ENCODE results near the gene ABHD17A.

The ABHD17A gene

GRCh38 chr19:1839658-1840540 lies 45.4 kb downstream of the ABHD17A start:
- no peak for DNase-seq (ENCODE audit: low read depth, low spot score)

GRCh38 chr19:1837625-1838105 lies 47.6 kb downstream of the ABHD17A start:
- no peak for DNase-seq (ENCODE audit: low read depth, low spot score)

- DNase-seq (ENCODE audit: low read depth, low spot score): no peak
Measured at GRCh38 chr19:1837222-1837565, 48.1 kb downstream of the ABHD17A start.

- DNase-seq (ENCODE audit: low read depth, low spot score): no peak
Measured at GRCh38 chr19:1836458-1837221, 48.7 kb downstream of the ABHD17A start.

GRCh38 chr19:1833540-1833939 lies 51.8 kb downstream of the ABHD17A start:
- no peak for DNase-seq (ENCODE audit: low read depth, low spot score)

- no peak for DNase-seq (ENCODE audit: low read depth, low spot score)
Measured at GRCh38 chr19:1832046-1832663, 53.1 kb downstream of the ABHD17A start.

- no peak for DNase-seq (ENCODE audit: low read depth, low spot score)
Measured at GRCh38 chr19:1830978-1831377, 54.3 kb downstream of the ABHD17A start.

- no peak for DNase-seq (ENCODE audit: low read depth, low spot score)
Measured at GRCh38 chr19:1830568-1830967, 54.7 kb downstream of the ABHD17A start.

GRCh38 chr19:1829958-1830357 lies 55.3 kb downstream of the ABHD17A start:
- DNase-seq (ENCODE audit: low read depth, low spot score): no peak

GRCh38 chr19:1828279-1829238 lies 56.7 kb downstream of the ABHD17A start:
- no peak for DNase-seq (ENCODE audit: low read depth, low spot score)

- no peak for DNase-seq (ENCODE audit: low read depth, low spot score)
Measured at GRCh38 chr19:1827566-1828278, 57.6 kb downstream of the ABHD17A start.

All from activated naive CD8-positive, alpha-beta T cell treated with anti-CD3 and anti-CD28 coated beads, Interleukin-2, amount 50 U/mL, for 16 hours (primary cell).